ENCODE data around the gene SPOCK1.
"Not testable (repeated sequence)": the region's sequence is repeated elsewhere in the genome, so short reads cannot be mapped to it uniquely, and the experiment has no call there.

SPOCK1 gene

GRCh38 chr5:137234973-137235943, 263.9 kb downstream of the SPOCK1 start:
- TF ChIP-seq CTCF (IDR thresholded peaks at IDR 0.05; ENCODE audit: low read depth, low read length, missing control alignments) = no peak
- no peak for DNase-seq (ENCODE audit: extremely low read depth, low read depth)
- H3K4me3 ChIP-seq (replicated peaks; ENCODE audit: low read depth, low read length) = no peak overlapping the region

GRCh38 chr5:137233726-137234125, 265.4 kb downstream of the SPOCK1 start:
- H3K4me3 ChIP-seq (replicated peaks; ENCODE audit: low read depth, low read length) = no peak overlapping the region
- TF ChIP-seq CTCF (IDR thresholded peaks at IDR 0.05; ENCODE audit: low read depth, low read length, missing control alignments) = no peak
- DNase-seq (ENCODE audit: extremely low read depth, low read depth) = no peak

GRCh38 chr5:137233304-137233703, 265.8 kb downstream of the SPOCK1 start:
- H3K4me3 ChIP-seq (replicated peaks; ENCODE audit: low read depth, low read length); DNase-seq (ENCODE audit: extremely low read depth, low read depth): not testable (repeated sequence)

- H3K4me3 ChIP-seq (replicated peaks; ENCODE audit: low read depth, low read length) = no peak overlapping the region
- DNase-seq (ENCODE audit: extremely low read depth, low read depth) = peak; percentile 17
- TF ChIP-seq CTCF (IDR thresholded peaks at IDR 0.05; ENCODE audit: low read depth, low read length, missing control alignments) = no peak
Measured at GRCh38 chr5:137231540-137231939, 267.6 kb downstream of the SPOCK1 start.

GRCh38 chr5:137228816-137229215, 270.3 kb downstream of the SPOCK1 start:
- DNase-seq (ENCODE audit: extremely low read depth, low read depth) = no peak
- H3K4me3 ChIP-seq (replicated peaks; ENCODE audit: low read depth, low read length) = no peak overlapping the region

GRCh38 chr5:137226081-137226480, 273.0 kb downstream of the SPOCK1 start:
- DNase-seq (ENCODE audit: extremely low read depth, low read depth) = no peak
- no peak for TF ChIP-seq CTCF (IDR thresholded peaks at IDR 0.05; ENCODE audit: low read depth, low read length, missing control alignments)
- no peak overlapping the region for H3K4me3 ChIP-seq (replicated peaks; ENCODE audit: low read depth, low read length)

More at GRCh38 chr5:137228816-137229215, 270.3 kb downstream of the SPOCK1 start:
- TF ChIP-seq CTCF (IDR thresholded peaks at IDR 0.05; ENCODE audit: low read depth, low read length, missing control alignments) = no peak
